ENCODE measurements around the gene PHF11.

GRCh38 chr13:49553888-49554287 lies 58.1 kb downstream of the PHF11 start:
- TF ChIP-seq CTCF (optimal IDR thresholded peaks at IDR 0.05 in 1 of 3, IDR thresholded peaks at IDR 0.05 in 1 of 3, conservative IDR thresholded peaks at IDR 0.05 in 1 of 3; ENCODE audit: extremely low read depth in 1 of 3, insufficient read depth in 2 of 3, low read length in 3 of 3) (no peak), EZH2 (IDR thresholded peaks at IDR 0.05; ENCODE audit: low read length) (no peak)
